ENCODE results near the gene ADGRL4. TPM values are rescaled to one million over a fixed set of nuclear protein-coding genes. Genes with fewer than 3 reads are reported as not detected.

The ADGRL4 gene
- total and polyA plus RNA-seq, 2 of the 13 experiments (the other 11 are each of a cell fraction or from before 2014, with no cell fraction given), result not detected

GRCh38 chr1:78884685-78885452 is 121.7 kb downstream of the ADGRL4 start:
- Histone ChIP-seq H3K79me2 (ENCODE audit: insufficient read depth, low read length) (no peaks in the 10 kb centered on the region), H3K4me3 (replicated peaks in 1 of 3; ENCODE audit: insufficient read depth in 1 of 3, low read depth in 2 of 3, low read length in 3 of 3) (no peak overlapping the region), H3K9ac (ENCODE audit: insufficient read depth, low read depth, low read length) (no peak overlapping the region), H4K20me1 (ENCODE audit: insufficient read depth, low read length) (no peaks in the 10 kb centered on the region), H3K9me3 (ENCODE audit: low read length) (peaks cover 43% of the 10 kb centered on the region), H3K4me1 (ENCODE audit: insufficient read depth, low read length) (no peaks in the 10 kb centered on the region), H3K4me2 (ENCODE audit: low read depth, low read length) (no peak overlapping the region), H3K27me3 (ENCODE audit: control insufficient read depth in 1 of 2, insufficient read depth in 2 of 2, low read length in 2 of 2) (no peaks in the 10 kb centered on the region), H3K27ac (ENCODE audit: extremely low read length, insufficient read depth, low read length) (no peak overlapping the region), H3K36me3 (replicated peaks in 1 of 2; ENCODE audit: control insufficient read depth in 1 of 2, insufficient read depth in 2 of 2, low read length in 2 of 2) (no peaks in the 10 kb centered on the region), H2AFZ (ENCODE audit: low read length) (no peak overlapping the region)
- in situ Hi-C loops (cut with HindIII; ENCODE audit: extremely low pct_ligation_motif_present, low pct_unique_long_range_greater_than_20kb) (no loop called here), intact Hi-C loops (cut with micrococcal nuclease; ENCODE audit: unreplicated experiment) (no loop called here)
- 9% methylated on average over 6 of the region's 6 CpGs for WGBS (ENCODE audit: low lambda C conversion rate)
- CTCF ChIA-PET (ENCODE audit: low intra/inter-chr PET ratio, low total read pairs), result no interaction called here
- DNase-seq (ENCODE audit: low spot score), result no peak
- BruUV-seq (replicated peaks), result no TSS peak
- FAIRE-seq, result no peak
- POLR2A ChIA-PET, result no interaction called here
- no peak for ATAC-seq
- TF ChIP-seq TEF (CRISPR knock-in tag; IDR thresholded peaks at IDR 0.05) (no peak), TBP (CRISPR knock-in tag; IDR thresholded peaks at IDR 0.05) (no peak), ZNF83 (CRISPR knock-in tag; IDR thresholded peaks at IDR 0.05; ENCODE audit: borderline replicate concordance) (no peak), SP1 (IDR thresholded peaks at IDR 0.05) (no peak), SP1 (CRISPR knock-in tag; IDR thresholded peaks at IDR 0.05) (no peak), MAF1 (CRISPR knock-in tag; IDR thresholded peaks at IDR 0.05; ENCODE audit: borderline replicate concordance) (no peak), ZNF230 (CRISPR knock-in tag; IDR thresholded peaks at IDR 0.05) (no peak), MYNN (CRISPR knock-in tag; IDR thresholded peaks at IDR 0.05; ENCODE audit: low read depth) (no peak), TFDP1 (CRISPR knock-in tag; IDR thresholded peaks at IDR 0.05; ENCODE audit: borderline replicate concordance) (no peak), AKAP8 (CRISPR knock-in tag; IDR thresholded peaks at IDR 0.05) (no peak), ZNF749 (CRISPR knock-in tag; IDR thresholded peaks at IDR 0.05; ENCODE audit: borderline replicate concordance) (no peak), PTBP1 (IDR thresholded peaks at IDR 0.05; ENCODE audit: low read depth, low read length, poor library complexity, severe bottlenecking) (no peak), HNRNPL (IDR thresholded peaks at IDR 0.05; ENCODE audit: low read depth, low read length) (no peak), BATF2 (CRISPR knock-in tag; IDR thresholded peaks at IDR 0.05) (no peak)
